HepG2 (cell line): ENCODE results near the gene CEP55. TPM values are rescaled to one million over a fixed set of nuclear protein-coding genes. Genes with fewer than 3 reads are reported as not detected.

Source experiments
- AHDC1 ChIP-seq: sonication (generic); formaldehyde crosslinking; IDR thresholded peaks from 2 replicates; pipeline ENCODE4 v1.5.1; 2020; ENCODE audit warnings: mild to moderate bottlenecking, missing genetic modification reagents, borderline replicate concordance
- CSRNP1 ChIP-seq: sonication (generic); formaldehyde crosslinking; IDR thresholded peaks from 2 replicates; pipeline ENCODE4 v1.8.1; 2023; ENCODE audit warnings: mild to moderate bottlenecking, missing genetic modification reagents
- DMTF1 ChIP-seq: sonication (generic); formaldehyde crosslinking; IDR thresholded peaks from 2 replicates; pipeline ENCODE4 v1.4.0; 2020; ENCODE audit warnings: mild to moderate bottlenecking, missing genetic modification reagents
- EP300 ChIP-seq, 3 experiments: sonication (generic) in 1 of 3; formaldehyde crosslinking in 1 of 3; IDR thresholded peaks; 2 replicates each; pipeline versions ENCODE4 v1.5.1 to v1.6.1; 2011 to 2020; ENCODE audit warnings: low read depth in 2 of 3, low read length in 2 of 3, borderline replicate concordance in 1 of 3, improper control_type of control experiment in 1 of 3, mild to moderate bottlenecking in 1 of 3, missing genetic modification reagents in 1 of 3, moderate library complexity in 1 of 3
- HMGA1 ChIP-seq: sonication (generic); formaldehyde crosslinking; conservative IDR thresholded peaks from 2 replicates; pipeline ENCODE4 v1.4.0; 2020; ENCODE audit warnings: missing genetic modification reagents
- MZF1 ChIP-seq: sonication (generic); formaldehyde crosslinking; IDR thresholded peaks from 2 replicates; pipeline ENCODE4 v1.8.1; 2023; ENCODE audit warnings: mild to moderate bottlenecking, missing genetic modification reagents, borderline replicate concordance
- RAD51 ChIP-seq: fragments of 450-650 bp; IDR thresholded peaks from 2 replicates; pipeline ENCODE4 v1.6.1; 2016; ENCODE audit warnings: borderline replicate concordance
- SP5 ChIP-seq: IDR thresholded peaks from 2 replicates; pipeline ENCODE4 v1.6.1; 2016; ENCODE audit warnings: low read depth, borderline replicate concordance
- ZFP36L1 ChIP-seq: sonication (generic); formaldehyde crosslinking; IDR thresholded peaks from 2 replicates; pipeline ENCODE4 v1.8.0; 2022; ENCODE audit warnings: mild to moderate bottlenecking, missing genetic modification reagents, moderate library complexity
- ZNF207 ChIP-seq: fragments of 450-650 bp; IDR thresholded peaks from 2 replicates; pipeline ENCODE4 v1.6.1; 2016; ENCODE audit warnings: antibody characterized with exemption, borderline replicate concordance
- ZNF609 ChIP-seq: sonication (generic); formaldehyde crosslinking; IDR thresholded peaks from 2 replicates; pipeline ENCODE4 v1.4.0; 2020; ENCODE audit warnings: mild to moderate bottlenecking, missing genetic modification reagents, borderline replicate concordance
- polyA plus RNA-seq, 8 experiments: library from polyadenylated mRNA; depleted of rRNA in 3 of 8; stranded (reverse) in 7 of 8; unstranded in 1 of 8; fragments of >200 nt; fragmentation: Illumina TruSeq in 4 of 8; extraction: Trizol in 4 of 8; gene quantifications; 2 replicates each; pipeline versions ENCODE4 v1.2.1 to v1.2.3, GENCODE V29; 2011 to 2016; ENCODE audit warnings: low read depth in 4 of 8, missing spikeins in 1 of 8, mixed read lengths in 1 of 8; ENCODE audit not compliant: insufficient read depth in 1 of 8
- total RNA-seq, 5 experiments: library from RNA; depleted of rRNA; stranded (reverse); fragments of >200 nt; fragmentation: Illumina TruSeq; extraction: Trizol; gene quantifications; 2 replicates each; pipeline ENCODE4 v1.2.3, GENCODE V29; 2016; ENCODE audit warnings: low read depth in 1 of 5

Gene CEP55
- total and polyA plus RNA-seq, 2 of the 13 experiments (the other 11 are each of a cell fraction or from before 2014, with no cell fraction given), result 6.5 to 17.1 TPM

GRCh38 chr10:93496322-93497041 is at the start of gene CEP55 (continued):
- no peak for TF ChIP-seq AHDC1 (CRISPR knock-in tag)
- no peak for TF ChIP-seq ZNF207
- TF ChIP-seq MZF1 (CRISPR knock-in tag), result no peak
- no peak for TF ChIP-seq DMTF1 (CRISPR knock-in tag)
- no peak for TF ChIP-seq RAD51
- TF ChIP-seq ZNF609 (CRISPR knock-in tag), result no peak
- TF ChIP-seq CSRNP1, result peak; percentile 94
- TF ChIP-seq HMGA1 (CRISPR knock-in tag), result no peak
- TF ChIP-seq ZFP36L1 (CRISPR knock-in tag), result peak; percentile 98
- TF ChIP-seq SP5 (CRISPR knock-in tag), result peak; percentile 92
- TF ChIP-seq EP300 (IDR thresholded peaks at IDR 0.05; ENCODE audit: low read depth in 2 of 2, low read length in 2 of 2), result no peak
- peak; percentile 49; the same call in 1 of the 2 replicates for TF ChIP-seq EP300 (CRISPR knock-in tag; IDR thresholded peaks at IDR 0.05; ENCODE audit: borderline replicate concordance)
